HL-60 (cell line): ENCODE results near the gene MCF2L2.
"Not testable (repeated sequence)": the region's sequence is repeated elsewhere in the genome, so short reads cannot be mapped to it uniquely, and the experiment has no call there.

Experiments used
- DNase-seq, 2 experiments: peaks; one replicate each; pipeline ENCODE4 v3.0.0-alpha.2; 2010 to 2020; ENCODE audit warnings: low read depth in 1 of 2, low spot score in 1 of 2
- H3K27ac ChIP-seq: fragments of 250-450 bp; sonication (Bioruptor Pico); replicated peaks from 2 replicates; pipeline ENCODE4 v1.5.1; 2020; ENCODE audit warnings: mild to moderate bottlenecking, moderate library complexity
- H3K27me3 ChIP-seq: fragments of 250-450 bp; sonication (Bioruptor Pico); 2 replicates; pipeline ENCODE4 v1.5.1; 2021; ENCODE audit warnings: mild to moderate bottlenecking, moderate library complexity; ENCODE audit not compliant: insufficient read depth, poor library complexity, severe bottlenecking
- H3K4me3 ChIP-seq: replicated peaks from 2 replicates; pipeline ENCODE4 v1.5.1; 2011; ENCODE audit warnings: mild to moderate bottlenecking, control low read depth, low read length; ENCODE audit not compliant: insufficient read depth
- GABPA ChIP-seq: IDR thresholded peaks from 2 replicates; pipeline ENCODE4 v1.6.1; 2012; ENCODE audit warnings: low read depth
- POLR2AphosphoS5 ChIP-seq: IDR thresholded peaks from 2 replicates; pipeline ENCODE4 v1.6.1; 2012; ENCODE audit warnings: low read depth
- REST ChIP-seq: IDR thresholded peaks from 2 replicates; pipeline ENCODE4 v1.6.1; 2012; ENCODE audit warnings: low read depth; ENCODE audit not compliant: insufficient replicate concordance
- SPI1 ChIP-seq: IDR thresholded peaks from 2 replicates; pipeline ENCODE4 v1.6.1; 2012; ENCODE audit warnings: low read depth, mild to moderate bottlenecking, borderline replicate concordance
- long read RNA-seq: library from polyadenylated mRNA; unstranded; transcript quantifications from one replicate; pipeline ENCODE4 v2.0.0, GENCODE V29; 2020
- TF ChIP-seq, protein P1 (sequence below): IDR thresholded peaks from one replicate; pipeline ENCODE4 v1.5.1; 2011; ENCODE audit warnings: low read length, control low read depth, inconsistent platforms; ENCODE audit not compliant: insufficient read depth

Gene MCF2L2, protein sequence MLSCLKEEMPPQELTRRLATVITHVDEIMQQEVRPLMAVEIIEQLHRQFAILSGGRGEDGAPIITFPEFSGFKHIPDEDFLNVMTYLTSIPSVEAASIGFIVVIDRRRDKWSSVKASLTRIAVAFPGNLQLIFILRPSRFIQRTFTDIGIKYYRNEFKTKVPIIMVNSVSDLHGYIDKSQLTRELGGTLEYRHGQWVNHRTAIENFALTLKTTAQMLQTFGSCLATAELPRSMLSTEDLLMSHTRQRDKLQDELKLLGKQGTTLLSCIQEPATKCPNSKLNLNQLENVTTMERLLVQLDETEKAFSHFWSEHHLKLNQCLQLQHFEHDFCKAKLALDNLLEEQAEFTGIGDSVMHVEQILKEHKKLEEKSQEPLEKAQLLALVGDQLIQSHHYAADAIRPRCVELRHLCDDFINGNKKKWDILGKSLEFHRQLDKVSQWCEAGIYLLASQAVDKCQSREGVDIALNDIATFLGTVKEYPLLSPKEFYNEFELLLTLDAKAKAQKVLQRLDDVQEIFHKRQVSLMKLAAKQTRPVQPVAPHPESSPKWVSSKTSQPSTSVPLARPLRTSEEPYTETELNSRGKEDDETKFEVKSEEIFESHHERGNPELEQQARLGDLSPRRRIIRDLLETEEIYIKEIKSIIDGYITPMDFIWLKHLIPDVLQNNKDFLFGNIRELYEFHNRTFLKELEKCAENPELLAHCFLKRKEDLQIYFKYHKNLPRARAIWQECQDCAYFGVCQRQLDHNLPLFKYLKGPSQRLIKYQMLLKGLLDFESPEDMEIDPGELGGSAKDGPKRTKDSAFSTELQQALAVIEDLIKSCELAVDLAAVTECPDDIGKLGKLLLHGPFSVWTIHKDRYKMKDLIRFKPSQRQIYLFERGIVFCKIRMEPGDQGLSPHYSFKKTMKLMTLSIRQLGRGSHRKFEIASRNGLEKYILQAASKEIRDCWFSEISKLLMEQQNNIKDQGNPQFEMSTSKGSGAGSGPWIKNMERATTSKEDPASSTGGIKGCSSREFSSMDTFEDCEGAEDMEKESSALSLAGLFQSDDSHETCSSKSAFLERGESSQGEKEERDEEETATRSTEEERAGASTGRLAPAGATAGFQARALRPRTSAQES
- long read RNA-seq, partial matches to known transcripts, result 1 of 2 reads
- long read RNA-seq, other reads (novel, unspliced or antisense), result 1 of 2 reads

DNA sequence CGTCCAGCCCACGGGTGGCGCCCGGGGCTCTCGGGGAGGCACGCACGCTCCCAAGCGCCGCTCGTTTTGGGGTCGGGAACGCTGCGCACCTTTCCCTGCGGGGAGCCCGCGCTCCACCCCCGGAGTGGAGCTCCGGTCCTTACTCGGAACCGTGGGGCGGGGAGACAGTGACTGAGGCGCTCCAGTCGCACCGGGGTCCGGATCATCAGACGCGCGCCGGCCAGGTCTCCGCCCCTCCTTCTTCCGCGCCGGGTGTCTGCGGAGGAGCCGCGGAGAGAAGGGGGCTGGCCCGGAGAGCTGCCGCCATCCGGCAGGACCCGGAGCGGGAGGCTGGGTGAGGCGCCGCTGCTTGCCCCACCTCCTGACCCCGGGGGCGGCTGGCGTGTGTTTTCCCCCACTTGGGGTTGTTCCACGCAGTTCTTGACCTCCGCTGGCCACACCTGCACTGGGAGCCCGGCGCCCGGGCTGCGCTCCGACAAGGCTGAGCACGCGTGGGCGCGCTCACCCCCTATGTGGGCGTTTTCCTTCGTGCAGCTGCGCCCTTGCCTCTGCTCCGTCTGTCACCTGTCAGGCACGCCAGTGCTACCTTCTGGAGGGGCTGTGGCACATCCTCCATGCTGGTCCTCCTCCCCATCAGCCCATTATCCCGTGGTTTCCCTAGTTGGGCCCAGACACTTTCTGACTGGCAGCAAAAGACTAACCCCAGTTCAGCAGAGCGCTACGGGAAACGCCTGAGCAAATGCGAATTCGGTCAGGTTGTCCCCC, at the start of gene MCF2L2:
Gene MCF2L2 (minus strand): TSS at position 173 of the 765 bp plus-strand sequence. CDS start 642 bp downstream, outside the sequence.
- TF ChIP-seq SPI1, result no peak
- TF ChIP-seq REST, result no peak
- TF ChIP-seq POLR2AphosphoS5, result no peak
- TF ChIP-seq, protein P1, sequence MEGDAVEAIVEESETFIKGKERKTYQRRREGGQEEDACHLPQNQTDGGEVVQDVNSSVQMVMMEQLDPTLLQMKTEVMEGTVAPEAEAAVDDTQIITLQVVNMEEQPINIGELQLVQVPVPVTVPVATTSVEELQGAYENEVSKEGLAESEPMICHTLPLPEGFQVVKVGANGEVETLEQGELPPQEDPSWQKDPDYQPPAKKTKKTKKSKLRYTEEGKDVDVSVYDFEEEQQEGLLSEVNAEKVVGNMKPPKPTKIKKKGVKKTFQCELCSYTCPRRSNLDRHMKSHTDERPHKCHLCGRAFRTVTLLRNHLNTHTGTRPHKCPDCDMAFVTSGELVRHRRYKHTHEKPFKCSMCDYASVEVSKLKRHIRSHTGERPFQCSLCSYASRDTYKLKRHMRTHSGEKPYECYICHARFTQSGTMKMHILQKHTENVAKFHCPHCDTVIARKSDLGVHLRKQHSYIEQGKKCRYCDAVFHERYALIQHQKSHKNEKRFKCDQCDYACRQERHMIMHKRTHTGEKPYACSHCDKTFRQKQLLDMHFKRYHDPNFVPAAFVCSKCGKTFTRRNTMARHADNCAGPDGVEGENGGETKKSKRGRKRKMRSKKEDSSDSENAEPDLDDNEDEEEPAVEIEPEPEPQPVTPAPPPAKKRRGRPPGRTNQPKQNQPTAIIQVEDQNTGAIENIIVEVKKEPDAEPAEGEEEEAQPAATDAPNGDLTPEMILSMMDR, result no peak
- TF ChIP-seq GABPA, result no peak
- peaks cover 21% of the 10 kb centered on the region for H3K27me3 ChIP-seq
- peak within 1 kb of the TSS; percentile 86 for H3K4me3 ChIP-seq
- H3K27ac ChIP-seq, result no peak within 1 kb of the TSS
- peak; percentile 30 to 38 for DNase-seq

- DNase-seq, result no peak
- Histone ChIP-seq H3K27me3 (no peaks in the 10 kb centered on the region), H3K4me3 (no peak overlapping the region), H3K27ac (no peak overlapping the region)
- TF ChIP-seq GABPA (no peak), REST (no peak), SPI1 (no peak), POLR2AphosphoS5 (no peak)
- TF ChIP-seq, protein P1, result no peak
Observed at GRCh38 chr3:183477801-183478456, 49.5 kb upstream of the MCF2L2 start.

DNA sequence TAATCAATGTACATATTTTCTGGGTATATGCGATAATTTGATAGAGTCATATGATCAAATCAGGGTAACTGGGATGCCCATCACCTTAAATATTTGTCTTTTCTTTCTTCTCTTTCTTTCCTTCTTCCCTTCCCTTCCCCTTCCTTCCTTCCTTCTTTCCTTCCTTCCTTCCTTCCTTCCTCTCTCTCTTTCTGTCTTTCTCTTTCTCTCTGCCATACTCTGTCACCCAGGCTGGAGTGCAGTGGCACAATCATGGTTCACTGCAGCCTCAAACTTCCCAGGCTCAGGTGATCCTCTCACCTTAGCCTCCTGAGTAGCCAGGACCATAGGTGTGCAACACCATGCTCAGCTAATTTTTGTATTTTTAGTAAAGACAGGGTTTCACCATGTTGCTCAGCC, 47.3 kb upstream of the MCF2L2 start:
- H3K27me3 ChIP-seq, H3K4me3 ChIP-seq, H3K27ac ChIP-seq, DNase-seq: not testable (repeated sequence)
